Body of pancreas (tissue), 4 donors: ENCODE results near the gene NRCAM. TPM values are rescaled to one million over a fixed set of nuclear protein-coding genes. Genes with fewer than 3 reads are reported as not detected.

ENCODE experiments used
- ATAC-seq: fragments of 150-250 bp; one replicate; pipeline ENCODE4 v1.9.1; 2016
- DNase-seq, 4 donors: peaks; one replicate each; pipeline ENCODE4 v3.0.0-alpha.2; 2019
- H3K27ac ChIP-seq, 4 donors: fragments of 200-600 bp; sonication (generic); 1 replicate in 3 of 4; 2 replicates in 1 of 4; pipeline versions ENCODE4 v1.5.1 to v1.6.1; 2016 to 2019; ENCODE audit warnings: mild to moderate bottlenecking in 1 of 4, mixed read lengths in 1 of 4, moderate library complexity in 1 of 4
- H3K27me3 ChIP-seq, 2 donors: fragments of 200-600 bp; sonication (generic); one replicate each; pipeline ENCODE4 v1.6.0; 2016; ENCODE audit warnings: mild to moderate bottlenecking in 1 of 2
- H3K36me3 ChIP-seq, 2 donors: fragments of 200-600 bp; sonication (generic); replicated peaks in 1 of 2; 2 replicates each; pipeline ENCODE4 v1.5.1; 2016; ENCODE audit warnings: low read depth in 2 of 2; ENCODE audit not compliant: insufficient read depth in 1 of 2
- H3K4me1 ChIP-seq: fragments of 200-600 bp; sonication (generic); one replicate; pipeline ENCODE4 v1.6.0; 2016
- H3K4me3 ChIP-seq, 2 donors: fragments of 200-600 bp; sonication (generic); 1 replicate in 1 of 2; 2 replicates in 1 of 2; pipeline ENCODE4 v1.5.1; 2016 to 2019
- H3K9me3 ChIP-seq, 3 donors: fragments of 200-600 bp; sonication (generic); 1 replicate in 2 of 3; 2 replicates in 1 of 3; pipeline ENCODE4 v1.5.1; 2016
- CTCF ChIP-seq, 7 experiments: fragments of 450-650 bp in 4 of 7; fragments of 200-600 bp in 3 of 7; sonication (generic) in 3 of 7; IDR thresholded peaks; one replicate each; pipeline ENCODE4 v1.5.1; 2016 to 2019; ENCODE audit warnings: antibody characterized with exemption in 7 of 7
- POLR2A ChIP-seq, 3 donors: fragments of 450-650 bp; IDR thresholded peaks; one replicate each; pipeline ENCODE4 v1.6.1; 2016; ENCODE audit warnings: antibody characterized with exemption in 3 of 3, mild to moderate bottlenecking in 2 of 3
- WGBS, 2 donors: methylation state at CpG; one replicate each; pipeline ENCODE4 v1.1.5; 2017; 5-methylcytosine and 5-hydroxymethylcytosine counted together
- intact Hi-C: fragments of 100-400 bp; cut with DNase I; formaldehyde crosslinking; loops from one replicate; pipeline ENCODE4 v1.15.1; 2023
- total RNA-seq, 2 donors: library from RNA; depleted of rRNA; stranded (reverse); fragments of >200 nt; gene quantifications; one replicate each; pipeline ENCODE4 v1.1.0, GENCODE V29; 2016

NRCAM gene
- total RNA-seq, 2 donors from 2014 or later: 39.4 to 49.8 TPM

- Histone ChIP-seq H3K27ac (no peak overlapping the region), H3K4me3 (no peak overlapping the region), H3K27me3 (no peaks in the 10 kb centered on the region), H3K9me3 (no peaks in the 10 kb centered on the region), H3K4me1 (peaks cover 58% of the 10 kb centered on the region), H3K36me3 (no peaks in the 10 kb centered on the region)
- 65 to 75% methylated on average over 4 of the region's 4 CpGs for WGBS, 2 donors
- TF ChIP-seq CTCF (IDR thresholded peaks at IDR 0.05) (no peak), POLR2A (IDR thresholded peaks at IDR 0.05) (no peak)
- DNase-seq: no peak
- no peak for ATAC-seq
- intact Hi-C loops: no loop called here
These were observed 2.9 kb downstream of the NRCAM start for GRCh38 chr7:108453320-108453719.

- DNase-seq: no peak
- ATAC-seq: no peak
These were observed 3.5 kb downstream of the NRCAM start for GRCh38 chr7:108452707-108453106.

GRCh38 chr7:108451296-108451848 lies 4.9 kb downstream of the NRCAM start:
- H3K27me3 ChIP-seq: no peaks in the 10 kb centered on the region
- intact Hi-C loops: no loop called here
- 89 to 94% methylated on average over 2 of the region's 2 CpGs for WGBS, 2 donors

More at GRCh38 chr7:108452707-108453106, 3.5 kb downstream of the NRCAM start:
- Histone ChIP-seq H3K4me1 (peaks cover 58% of the 10 kb centered on the region), H3K27me3 (no peaks in the 10 kb centered on the region), H3K4me3 (no peak overlapping the region), H3K27ac (no peak overlapping the region), H3K9me3 (no peaks in the 10 kb centered on the region), H3K36me3 (no peaks in the 10 kb centered on the region)
- 43 to 50% methylated on average over 2 of the region's 2 CpGs for WGBS, 2 donors
- peak; percentile 20 to 48 (median 43) for TF ChIP-seq CTCF (IDR thresholded peaks at IDR 0.05)
- TF ChIP-seq POLR2A (IDR thresholded peaks at IDR 0.05): no peak
- intact Hi-C loops: no loop called here

GRCh38 chr7:108450160-108450559 lies 6.1 kb downstream of the NRCAM start:
- ATAC-seq: no peak
- WGBS, 2 donors: 92 to 97% methylated on average over 1 of the region's 1 CpG
- intact Hi-C loops: no loop called here
- H3K36me3 ChIP-seq: no peaks in the 10 kb centered on the region
- no peak overlapping the region for H3K27ac ChIP-seq
- H3K4me1 ChIP-seq: peaks cover 44% of the 10 kb centered on the region
- no peaks in the 10 kb centered on the region for H3K9me3 ChIP-seq
- no peak overlapping the region for H3K4me3 ChIP-seq
- TF ChIP-seq POLR2A (IDR thresholded peaks at IDR 0.05): no peak
- no peak for TF ChIP-seq CTCF (IDR thresholded peaks at IDR 0.05)
- H3K27me3 ChIP-seq: no peaks in the 10 kb centered on the region
- no peak for DNase-seq

More at GRCh38 chr7:108451296-108451848, 4.9 kb downstream of the NRCAM start:
- DNase-seq: no peak
- no peaks in the 10 kb centered on the region for H3K36me3 ChIP-seq
- H3K4me1 ChIP-seq: peaks cover 52% of the 10 kb centered on the region
- H3K4me3 ChIP-seq: no peak overlapping the region
- TF ChIP-seq POLR2A (IDR thresholded peaks at IDR 0.05) (no peak), CTCF (IDR thresholded peaks at IDR 0.05) (no peak)
- H3K9me3 ChIP-seq: no peaks in the 10 kb centered on the region
- no peak for ATAC-seq
- H3K27ac ChIP-seq: no peak overlapping the region

- no peaks in the 10 kb centered on the region for H3K27me3 ChIP-seq
- H3K9me3 ChIP-seq: no peaks in the 10 kb centered on the region
- TF ChIP-seq CTCF (IDR thresholded peaks at IDR 0.05) (no peak), POLR2A (IDR thresholded peaks at IDR 0.05) (no peak)
- peaks cover 39% of the 10 kb centered on the region for H3K4me1 ChIP-seq
- DNase-seq (no peak), ATAC-seq (no peak)
- intact Hi-C loops: no loop called here
- no peak overlapping the region for H3K4me3 ChIP-seq
- no peak overlapping the region for H3K27ac ChIP-seq
- H3K36me3 ChIP-seq: no peaks in the 10 kb centered on the region
These were observed 6.7 kb downstream of the NRCAM start for GRCh38 chr7:108449521-108449920.
